Measurements from ENCODE around the gene CYP4B1.

DNA sequence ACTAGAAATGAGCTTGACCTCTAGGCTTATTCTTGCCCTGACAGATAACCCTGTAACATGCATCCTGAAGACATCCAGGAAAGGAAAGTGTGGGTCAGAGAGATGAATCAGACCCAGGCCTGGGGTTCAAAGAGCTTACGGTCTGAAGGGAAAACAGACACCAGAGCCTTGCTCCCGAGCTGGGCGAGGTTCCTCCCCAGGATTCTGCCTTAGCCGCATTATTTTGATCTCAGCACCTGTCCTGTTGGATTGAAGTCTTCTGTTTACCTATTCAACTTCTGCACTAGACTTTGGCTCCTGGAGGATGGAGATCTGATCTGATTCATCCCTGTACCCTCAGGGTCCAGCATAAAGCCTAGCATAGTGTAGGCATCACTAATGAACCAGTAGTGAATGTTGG is 1.9 kb downstream of the CYP4B1 start:
- TF ChIP-seq RARB (CRISPR knock-in tag; IDR thresholded peaks at IDR 0.05) (no peak), CSDC2 (CRISPR knock-in tag; IDR thresholded peaks at IDR 0.05) (no peak), ZFP30 (CRISPR knock-in tag; IDR thresholded peaks at IDR 0.05) (no peak), CREB5 (CRISPR knock-in tag; IDR thresholded peaks at IDR 0.05; ENCODE audit: low read depth) (no peak), PPARA (CRISPR knock-in tag; IDR thresholded peaks at IDR 0.05; ENCODE audit: borderline replicate concordance) (no peak), GLIS3 (CRISPR knock-in tag; IDR thresholded peaks at IDR 0.05) (no peak), ESRRG (CRISPR knock-in tag; IDR thresholded peaks at IDR 0.05) (no peak), TCF4 (CRISPR knock-in tag; IDR thresholded peaks at IDR 0.05; ENCODE audit: borderline replicate concordance) (no peak), ZFP3 (CRISPR knock-in tag; IDR thresholded peaks at IDR 0.05) (no peak), ARNTL (CRISPR knock-in tag; IDR thresholded peaks at IDR 0.05; ENCODE audit: borderline replicate concordance, low read depth) (no peak), ZNF8 (CRISPR knock-in tag; IDR thresholded peaks at IDR 0.05) (no peak)
- TF ChIP-seq, protein P1, sequence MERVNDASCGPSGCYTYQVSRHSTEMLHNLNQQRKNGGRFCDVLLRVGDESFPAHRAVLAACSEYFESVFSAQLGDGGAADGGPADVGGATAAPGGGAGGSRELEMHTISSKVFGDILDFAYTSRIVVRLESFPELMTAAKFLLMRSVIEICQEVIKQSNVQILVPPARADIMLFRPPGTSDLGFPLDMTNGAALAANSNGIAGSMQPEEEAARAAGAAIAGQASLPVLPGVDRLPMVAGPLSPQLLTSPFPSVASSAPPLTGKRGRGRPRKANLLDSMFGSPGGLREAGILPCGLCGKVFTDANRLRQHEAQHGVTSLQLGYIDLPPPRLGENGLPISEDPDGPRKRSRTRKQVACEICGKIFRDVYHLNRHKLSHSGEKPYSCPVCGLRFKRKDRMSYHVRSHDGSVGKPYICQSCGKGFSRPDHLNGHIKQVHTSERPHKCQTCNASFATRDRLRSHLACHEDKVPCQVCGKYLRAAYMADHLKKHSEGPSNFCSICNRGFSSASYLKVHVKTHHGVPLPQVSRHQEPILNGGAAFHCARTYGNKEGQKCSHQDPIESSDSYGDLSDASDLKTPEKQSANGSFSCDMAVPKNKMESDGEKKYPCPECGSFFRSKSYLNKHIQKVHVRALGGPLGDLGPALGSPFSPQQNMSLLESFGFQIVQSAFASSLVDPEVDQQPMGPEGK (CRISPR knock-in tag; IDR thresholded peaks at IDR 0.05; ENCODE audit: borderline replicate concordance), result no peak
- TF ChIP-seq, protein P2, sequence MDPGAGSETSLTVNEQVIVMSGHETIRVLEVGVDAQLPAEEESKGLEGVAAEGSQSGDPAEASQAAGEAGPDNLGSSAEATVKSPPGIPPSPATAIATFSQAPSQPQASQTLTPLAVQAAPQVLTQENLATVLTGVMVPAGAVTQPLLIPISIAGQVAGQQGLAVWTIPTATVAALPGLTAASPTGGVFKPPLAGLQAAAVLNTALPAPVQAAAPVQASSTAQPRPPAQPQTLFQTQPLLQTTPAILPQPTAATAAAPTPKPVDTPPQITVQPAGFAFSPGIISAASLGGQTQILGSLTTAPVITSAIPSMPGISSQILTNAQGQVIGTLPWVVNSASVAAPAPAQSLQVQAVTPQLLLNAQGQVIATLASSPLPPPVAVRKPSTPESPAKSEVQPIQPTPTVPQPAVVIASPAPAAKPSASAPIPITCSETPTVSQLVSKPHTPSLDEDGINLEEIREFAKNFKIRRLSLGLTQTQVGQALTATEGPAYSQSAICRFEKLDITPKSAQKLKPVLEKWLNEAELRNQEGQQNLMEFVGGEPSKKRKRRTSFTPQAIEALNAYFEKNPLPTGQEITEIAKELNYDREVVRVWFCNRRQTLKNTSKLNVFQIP (CRISPR knock-in tag; IDR thresholded peaks at IDR 0.05; ENCODE audit: borderline replicate concordance, low read depth), result no peak
